GM12878 (cell line): ENCODE data around the gene RTL3. TPM values are rescaled to one million over a fixed set of nuclear protein-coding genes. Genes with fewer than 3 reads are reported as not detected.
A peak's percentile ranks its signal among the peaks of the same experiment; 100 is the strongest.

ENCODE experiments used
- ATAC-seq: fragments of 200-7000 bp; cut with Tn5 transposase; 3 replicates; pipeline ENCODE4 v1.9.1; 2020; ENCODE audit warnings: mild to moderate bottlenecking, moderate library complexity
- BruUV-seq: library from RNA; stranded (reverse); fragments of 400-500 nt; replicated peaks from 2 replicates; lab custom pipeline; 2021; lab: Mats Ljungman, UMichigan
- CTCF ChIA-PET: fragments of 300-600 bp; sonication (Branson Sonifier 250); formaldehyde crosslinking; extraction: SDS; loops from one replicate; lab custom pipeline; 2021; ENCODE audit warnings: inconsistent platforms; lab: Yijun Ruan, JAX
- POLR2A ChIA-PET: fragments of 350-600 bp; formaldehyde crosslinking; extraction: SDS; loops from one replicate; lab custom pipeline; 2021; ENCODE audit warnings: inconsistent platforms; lab: Charles Lee
- RAD21 ChIA-PET: fragments of 300-600 bp; sonication (Branson Sonifier 250); formaldehyde crosslinking; loops from one replicate; lab custom pipeline; 2023; ENCODE audit warnings: antibody characterized with exemption; ENCODE audit not compliant: unreplicated experiment; lab: Charles Lee
- SMC1A ChIA-PET: fragments of 300-600 bp; sonication (Branson Sonifier 250); formaldehyde crosslinking; loops from one replicate; lab custom pipeline; 2023; ENCODE audit not compliant: unreplicated experiment, uncharacterized antibody; lab: Charles Lee
- DNase-seq: peaks from one replicate; pipeline ENCODE4 v3.0.0-alpha.2; 2011; ENCODE audit warnings: low read depth, low spot score
- FAIRE-seq: peaks from 3 replicates; lab custom pipeline; 2011; peaks lifted over from hg19 to GRCh38; lab: Jason Lieb, UNC
- H2AFZ ChIP-seq: 2 replicates; pipeline ENCODE4 v1.6.0; 2011; ENCODE audit warnings: low read depth, low read length, control low read depth; ENCODE audit not compliant: control insufficient read depth
- H3K27ac ChIP-seq: 2 replicates; pipeline ENCODE4 v1.5.1; 2011; ENCODE audit warnings: control low read depth; ENCODE audit not compliant: control insufficient read depth, insufficient read depth
- H3K27me3 ChIP-seq, 2 experiments: replicated peaks in 1 of 2; 2 replicates each; pipeline versions ENCODE4 v1.6.0 to v1.6.1; 2011; ENCODE audit warnings: low read length in 1 of 2; ENCODE audit not compliant: control insufficient read depth in 2 of 2, insufficient read depth in 2 of 2
- H3K36me3 ChIP-seq, 2 experiments: 2 replicates each; pipeline ENCODE4 v1.5.1; 2011; ENCODE audit warnings: low read length in 1 of 2; ENCODE audit not compliant: control insufficient read depth in 2 of 2, insufficient read depth in 2 of 2
- H3K4me1 ChIP-seq: 2 replicates; pipeline ENCODE4 v1.6.1; 2011; ENCODE audit warnings: mild to moderate bottlenecking, low read length, moderate library complexity, mixed read lengths; ENCODE audit not compliant: control insufficient read depth, insufficient read depth
- H3K4me2 ChIP-seq: 2 replicates; pipeline ENCODE4 v1.6.0; 2011; ENCODE audit warnings: control low read depth; ENCODE audit not compliant: control insufficient read depth, insufficient read depth
- H3K4me3 ChIP-seq: fragments of 200-600 bp; sonication (generic); 2 replicates; pipeline ENCODE4 v1.5.1; 2016
- H3K79me2 ChIP-seq: 2 replicates; pipeline ENCODE4 v1.6.0; 2011; ENCODE audit warnings: low read length; ENCODE audit not compliant: control insufficient read depth, insufficient read depth
- H3K9ac ChIP-seq: 2 replicates; pipeline ENCODE4 v1.8.0; 2011; ENCODE audit warnings: low read length, control low read depth, mixed read lengths; ENCODE audit not compliant: control insufficient read depth, insufficient read depth
- H3K9me3 ChIP-seq: replicated peaks from 3 replicates; pipeline ENCODE4 v1.5.1; 2011; ENCODE audit warnings: mild to moderate bottlenecking, low read length; ENCODE audit not compliant: control insufficient read depth, insufficient read depth
- H4K20me1 ChIP-seq: 2 replicates; pipeline ENCODE4 v1.6.0; 2011; ENCODE audit not compliant: control insufficient read depth, insufficient read depth
- CTCF ChIP-seq, 3 experiments: IDR thresholded peaks in 2 of 3; conservative IDR thresholded peaks in 1 of 3; 2 replicates each; pipeline ENCODE4 v1.5.1; 2011; ENCODE audit warnings: low read depth in 3 of 3, low read length in 3 of 3, mild to moderate bottlenecking in 3 of 3, control low read depth in 2 of 3, moderate library complexity in 2 of 3, inconsistent platforms in 1 of 3, mixed read lengths in 1 of 3; ENCODE audit not compliant: control insufficient read depth in 2 of 3, insufficient read depth in 1 of 3; ENCODE audit errors: extremely low read depth in 1 of 3
- HDAC2 ChIP-seq: fragments of 200-600 bp; sonication (generic); IDR thresholded peaks from 2 replicates; pipeline ENCODE4 v1.6.1; 2017
- IKZF1 ChIP-seq: fragments of 450-650 bp; conservative IDR thresholded peaks from 2 replicates; pipeline ENCODE4 v1.6.1; 2017; ENCODE audit warnings: antibody characterized with exemption, mild to moderate bottlenecking
- SPI1 ChIP-seq: IDR thresholded peaks from 2 replicates; pipeline ENCODE4 v1.6.1; 2011; ENCODE audit warnings: low read depth, mild to moderate bottlenecking, low read length, moderate library complexity, borderline replicate concordance; ENCODE audit not compliant: insufficient read depth
- ZNF687 ChIP-seq: fragments of 450-650 bp; IDR thresholded peaks from 2 replicates; pipeline ENCODE4 v1.6.1; 2017; ENCODE audit warnings: mild to moderate bottlenecking, moderate library complexity
- WGBS: methylation state at CpG from one replicate; pipeline ENCODE4 v1.1.6; 2016; ENCODE audit warnings: low lambda C conversion rate; ENCODE audit not compliant: insufficient replicate concordance, insufficient coverage; ENCODE audit errors: missing lambda C conversion rate; 5-methylcytosine and 5-hydroxymethylcytosine counted together
- in situ Hi-C: fragments of 300-500 bp; cut with MboI; formaldehyde crosslinking; loops from 9 replicates; pipeline ENCODE4 v1.14.3; 2018; ENCODE audit warnings: mixed read lengths
- intact Hi-C: fragments of 100-400 bp; cut with micrococcal nuclease; formaldehyde crosslinking; loops from one replicate; pipeline ENCODE4 v1.14.2; 2022; ENCODE audit not compliant: unreplicated experiment
- polyA plus RNA-seq, 11 experiments: library from polyadenylated mRNA; depleted of rRNA in 4 of 11; unstranded in 6 of 11; stranded (reverse) in 5 of 11; fragments of >200 nt; fragmentation: Nextera tagmentation in 4 of 11; fragmentation: Illumina TruSeq in 1 of 11; extraction: Ambion mirVana in 4 of 11; extraction: Trizol in 1 of 11; gene quantifications; 1 replicate in 1 of 11; 2 replicates in 10 of 11; pipeline versions ENCODE4 v1.2.1 to v1.2.3, GENCODE V29; 2011 to 2016; ENCODE audit warnings: inconsistent platforms in 2 of 11, missing spikeins in 2 of 11, low read depth in 1 of 11
- total RNA-seq, 4 experiments: library from RNA; depleted of rRNA in 3 of 4; stranded (reverse); fragments of >200 nt in 3 of 4; fragmentation: Illumina TruSeq in 1 of 4; extraction: Trizol in 1 of 4; gene quantifications; 2 replicates each; pipeline versions ENCODE4 v1.2.1 to v1.2.3, GENCODE V29; 2013 to 2021

RTL3 gene
- total and polyA plus RNA-seq, 10 of the 15 experiments (the other 5 are each of a cell fraction or from before 2014, with no cell fraction given), result 0.09 to 1.5 (median 0.27) TPM; not detected in 1

- TF ChIP-seq IKZF1 (no peak), SPI1 (0 out of 2 replicates have a peak, but pooled peaks have one; percentile 5)
- FAIRE-seq, result no peak
- WGBS, result 59% methylated on average over 6 of the region's 6 CpGs
- no peak for DNase-seq
- Histone ChIP-seq H3K4me3 (no peak overlapping the region), H3K36me3 (no peaks in the 10 kb centered on the region), H3K4me2 (no peak overlapping the region), H3K9me3 (no peaks in the 10 kb centered on the region), H3K9ac (no peak overlapping the region), H4K20me1 (no peaks in the 10 kb centered on the region), H3K4me1 (0 out of 2 replicates have a peak, but pooled peaks cover 5% of the 10 kb centered on the region), H2AFZ (no peak overlapping the region), H3K27ac (no peak overlapping the region), H3K79me2 (no peaks in the 10 kb centered on the region), H3K27me3 (no peaks in the 10 kb centered on the region)
- SMC1A ChIA-PET, result interaction anchor here (0.8 to 3.2 kb wide), 9 partner anchors 8 to 453 kb away, joined by 3 to 13 read pairs (median 4); no protein-coding TSS in a partner anchor
- in situ Hi-C loops (no loop called here), intact Hi-C loops (loop anchor here (5.0 kb wide), 1 partner anchor 289 kb away; the partner anchor contains the start of gene P2RY10)
- no peak for ATAC-seq
- POLR2A ChIA-PET, result interaction anchor here (1.3 kb wide), 1 partner anchor 8 kb away, joined by 4 read pairs; no protein-coding TSS in a partner anchor
- CTCF ChIA-PET, result interaction anchor here (0.6 to 1.7 kb wide), 6 partner anchors 8 to 423 kb away, joined by 3 to 5 read pairs (median 4); no protein-coding TSS in a partner anchor
- BruUV-seq, result no TSS peak
- RAD21 ChIA-PET, result interaction anchor here (1.0 to 1.8 kb wide), 4 partner anchors 8 to 293 kb away, joined by 3 to 7 read pairs (median 3); no protein-coding TSS in a partner anchor
These were observed 714 bp downstream of the RTL3 start for GRCh38 chrX:78658414-78658813.

GRCh38 chrX:78655642-78656041 lies 3.5 kb downstream of the RTL3 start:
- Histone ChIP-seq H3K79me2 (no peaks in the 10 kb centered on the region), H3K36me3 (no peaks in the 10 kb centered on the region), H2AFZ (no peak overlapping the region), H4K20me1 (no peaks in the 10 kb centered on the region), H3K4me1 (0 out of 2 replicates have a peak, but pooled peaks cover 6% of the 10 kb centered on the region), H3K27ac (no peak overlapping the region), H3K9ac (no peak overlapping the region), H3K4me3 (no peak overlapping the region), H3K9me3 (no peaks in the 10 kb centered on the region), H3K27me3 (no peaks in the 10 kb centered on the region), H3K4me2 (no peak overlapping the region)
- ATAC-seq (no peak), FAIRE-seq (no peak), DNase-seq (no peak)
- 57% methylated on average over 1 of the region's 1 CpG for WGBS
- in situ Hi-C loops (no loop called here), intact Hi-C loops (loop anchor here (5.0 kb wide), 1 partner anchor 292 kb away; the partner anchor contains the start of gene P2RY10)
- ChIA-PET RAD21 (interaction anchor here (1.0 kb wide), 1 partner anchor 46 kb away, joined by 3 read pairs; no protein-coding TSS in a partner anchor), SMC1A (no interaction called here), POLR2A (no interaction called here), CTCF (no interaction called here)
- TF ChIP-seq CTCF (IDR thresholded peaks at IDR 0.05 in 2 of 3, conservative IDR thresholded peaks at IDR 0.05 in 1 of 3; ENCODE audit: control insufficient read depth in 2 of 3, extremely low read depth in 1 of 3, insufficient read depth in 1 of 3, low read depth in 3 of 3, low read length in 3 of 3), result no peak
- TF ChIP-seq HDAC2, result no peak
- TF ChIP-seq ZNF687, result no peak
- BruUV-seq, result no TSS peak
